ENCODE data around the gene ALOX15. TPM values are rescaled to one million over a fixed set of nuclear protein-coding genes. Genes with fewer than 3 reads are reported as not detected.
"Not testable (repeated sequence)": the region's sequence is repeated elsewhere in the genome, so short reads cannot be mapped to it uniquely, and the experiment has no call there.

ALOX15 gene
- total RNA-seq, 2 experiments from 2014 or later, result not detected

DNA sequence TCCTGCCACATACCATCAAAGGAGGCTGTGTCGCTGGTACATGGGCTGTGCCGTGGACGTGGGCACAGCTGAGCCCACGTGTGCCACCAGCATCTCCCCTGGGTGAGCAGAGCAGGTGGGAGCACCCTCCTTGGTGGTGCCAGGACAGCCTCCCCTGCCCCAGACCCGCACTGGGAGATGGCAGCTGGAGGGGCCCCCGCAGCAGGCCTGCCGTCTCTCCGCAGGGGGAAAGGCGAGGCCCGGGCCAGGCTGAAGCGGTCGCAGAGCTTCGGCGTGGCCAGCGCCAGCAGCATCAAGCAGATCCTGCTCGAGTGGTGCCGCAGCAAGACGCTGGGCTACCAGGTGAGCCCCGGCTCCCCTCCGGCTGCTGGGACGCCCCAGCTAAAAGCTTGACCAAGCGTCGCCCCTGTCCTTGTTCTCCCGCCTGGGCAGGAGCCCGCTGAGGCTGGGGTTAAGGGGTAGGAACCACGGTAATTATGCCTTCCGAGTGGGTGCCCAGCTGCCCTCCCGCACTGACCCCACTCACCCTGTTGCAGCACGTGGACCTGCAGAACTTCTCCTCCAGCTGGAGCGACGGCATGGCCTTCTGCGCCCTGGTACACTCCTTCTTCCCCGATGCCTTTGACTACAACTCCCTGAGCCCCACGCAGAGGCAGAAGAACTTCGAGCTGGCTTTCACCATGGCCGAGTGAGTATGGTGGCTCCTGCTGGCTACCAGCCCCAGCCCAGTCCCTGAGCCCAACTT is 44.7 kb downstream of the ALOX15 start:
- no peak for DNase-seq
- CTCF ChIA-PET, result interaction anchor here (0.7 to 2.3 kb wide), 2 partner anchors 28 to 30 kb away, joined by 3 to 7 read pairs; no protein-coding TSS in a partner anchor
- Mint-ChIP-seq H3K4me1 (ENCODE audit: low read depth) (peaks cover 4% of the 10 kb centered on the region), H3K9me3 (no peaks in the 10 kb centered on the region), H3K4me3 (no peak overlapping the region), H3K27ac (no peak overlapping the region), H3K27me3 (peaks cover 5% of the 10 kb centered on the region), H3K36me3 (no peaks in the 10 kb centered on the region)
- intact Hi-C loops (cut with micrococcal nuclease), result no loop called here
- POLR2A ChIA-PET, result no interaction called here

DNA sequence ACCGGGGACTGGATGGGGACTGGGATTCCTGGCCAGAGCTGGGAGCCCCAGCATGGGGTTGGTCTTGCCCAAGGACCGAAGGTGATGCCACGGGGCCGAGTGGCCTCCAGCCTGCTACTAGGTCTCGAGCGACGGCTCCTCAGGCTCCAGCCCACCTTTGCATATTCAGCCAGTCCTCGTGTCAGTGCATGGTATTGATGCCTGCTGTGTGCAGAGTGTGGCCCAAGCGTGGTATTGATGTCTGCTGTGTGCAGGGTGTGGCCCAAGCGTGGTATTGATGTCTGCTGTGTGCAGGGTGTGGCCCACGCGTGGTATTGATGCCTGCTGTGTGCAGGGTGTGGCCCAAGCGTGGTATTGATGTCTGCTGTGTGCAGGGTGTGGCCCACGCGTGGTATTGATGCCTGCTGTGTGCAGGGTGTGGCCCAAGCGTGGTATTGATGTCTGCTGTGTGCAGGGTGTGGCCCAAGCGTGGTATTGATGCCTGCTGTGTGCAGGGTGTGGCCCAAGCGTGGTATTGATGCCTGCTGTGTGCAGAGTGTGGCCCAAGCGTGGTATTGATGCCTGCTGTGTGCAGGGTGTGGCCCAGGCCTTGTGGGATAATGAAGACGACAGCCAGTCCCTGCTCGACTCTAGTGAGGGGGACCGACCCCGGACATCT is 45.7 kb downstream of the ALOX15 start:
- CTCF ChIA-PET, result interaction anchor here (0.7 to 1.5 kb wide), 3 partner anchors 29 kb away, joined by 3 to 8 read pairs (median 5); no protein-coding TSS in a partner anchor
- H3K4me1 Mint-ChIP-seq (ENCODE audit: low read depth); H3K27me3 Mint-ChIP-seq; POLR2A ChIA-PET; H3K27ac Mint-ChIP-seq; H3K36me3 Mint-ChIP-seq; H3K4me3 Mint-ChIP-seq; intact Hi-C loops (cut with micrococcal nuclease); DNase-seq; H3K9me3 Mint-ChIP-seq: not testable (repeated sequence)

DNA sequence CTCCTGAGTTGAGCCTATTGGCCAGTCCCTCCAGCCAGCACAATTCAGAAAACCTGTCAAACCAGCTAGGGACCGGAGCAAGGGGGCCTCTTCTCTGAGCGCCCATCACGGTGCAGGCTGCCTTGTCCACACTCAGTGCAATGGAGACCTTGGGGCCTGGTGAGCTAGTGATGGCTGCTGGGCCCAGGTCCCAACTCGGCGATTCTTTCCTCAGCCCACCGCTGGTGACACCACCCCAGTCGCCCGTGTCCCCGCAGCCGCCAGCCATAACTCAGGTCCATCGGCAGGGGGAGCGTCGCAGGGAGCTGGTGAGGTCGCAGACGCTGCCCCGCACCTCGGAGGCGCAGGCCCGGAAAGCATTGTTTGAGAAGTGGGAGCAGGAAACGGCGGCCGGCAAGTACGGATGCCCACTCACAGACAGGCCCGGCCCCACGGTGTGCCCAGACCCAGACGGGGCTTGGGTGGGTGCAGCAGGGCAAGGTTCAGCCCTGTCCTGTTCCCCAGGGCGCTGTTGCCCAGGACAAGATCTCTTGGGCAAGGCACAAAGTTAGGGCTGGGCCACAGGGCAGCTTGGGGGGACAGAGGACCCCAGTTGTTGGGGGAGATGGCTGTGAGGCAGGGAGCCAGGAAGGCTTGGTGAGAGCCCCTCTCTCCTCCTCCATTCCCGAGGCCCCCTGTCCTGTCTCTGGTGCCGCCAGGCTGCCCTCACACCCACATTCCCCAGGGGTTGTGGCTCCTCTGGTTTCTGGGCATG is 46.4 kb downstream of the ALOX15 start:
- Mint-ChIP-seq H3K27ac (no peak overlapping the region), H3K4me1 (ENCODE audit: low read depth) (peaks cover 4% of the 10 kb centered on the region), H3K9me3 (no peaks in the 10 kb centered on the region), H3K36me3 (no peaks in the 10 kb centered on the region), H3K27me3 (peaks cover 8% of the 10 kb centered on the region), H3K4me3 (no peak overlapping the region)
- peak; percentile 52 for DNase-seq
- ChIA-PET CTCF (interaction anchor here (0.7 to 1.5 kb wide), 4 partner anchors 9 to 30 kb away, joined by 3 to 8 read pairs (median 4); no protein-coding TSS in a partner anchor), POLR2A (no interaction called here)
- intact Hi-C loops (cut with micrococcal nuclease), result no loop called here

DNA sequence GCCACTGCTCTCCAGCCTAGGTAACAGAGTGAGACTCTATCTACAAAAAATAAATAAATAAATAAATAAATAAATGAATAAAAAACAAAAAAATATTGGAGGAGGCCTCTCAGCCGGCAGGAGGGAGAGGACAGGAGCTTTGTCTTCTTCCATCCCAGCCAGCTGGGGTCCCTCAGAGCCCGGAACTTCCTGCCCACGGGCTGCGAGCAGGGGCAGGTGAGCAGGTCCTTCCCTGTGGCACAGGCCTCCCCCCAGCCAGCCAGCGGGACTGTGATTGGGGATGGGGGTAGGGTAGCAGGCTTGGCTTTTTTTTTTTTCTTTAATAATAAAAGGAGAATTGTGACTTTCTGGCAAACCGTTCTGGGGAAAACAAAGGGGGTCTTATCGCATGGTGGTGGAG is 47.1 kb downstream of the ALOX15 start:
- Mint-ChIP-seq H3K4me3 (no peak overlapping the region), H3K4me1 (ENCODE audit: low read depth) (peaks cover 4% of the 10 kb centered on the region), H3K27ac (no peak overlapping the region), H3K36me3 (no peaks in the 10 kb centered on the region), H3K9me3 (no peaks in the 10 kb centered on the region), H3K27me3 (peaks cover 8% of the 10 kb centered on the region)
- no peak for DNase-seq
- POLR2A ChIA-PET, result no interaction called here
- intact Hi-C loops (cut with micrococcal nuclease), result no loop called here
- CTCF ChIA-PET, result interaction anchor here (1.0 to 1.5 kb wide), 3 partner anchors 8 to 31 kb away, joined by 3 to 8 read pairs (median 5); no protein-coding TSS in a partner anchor

DNA sequence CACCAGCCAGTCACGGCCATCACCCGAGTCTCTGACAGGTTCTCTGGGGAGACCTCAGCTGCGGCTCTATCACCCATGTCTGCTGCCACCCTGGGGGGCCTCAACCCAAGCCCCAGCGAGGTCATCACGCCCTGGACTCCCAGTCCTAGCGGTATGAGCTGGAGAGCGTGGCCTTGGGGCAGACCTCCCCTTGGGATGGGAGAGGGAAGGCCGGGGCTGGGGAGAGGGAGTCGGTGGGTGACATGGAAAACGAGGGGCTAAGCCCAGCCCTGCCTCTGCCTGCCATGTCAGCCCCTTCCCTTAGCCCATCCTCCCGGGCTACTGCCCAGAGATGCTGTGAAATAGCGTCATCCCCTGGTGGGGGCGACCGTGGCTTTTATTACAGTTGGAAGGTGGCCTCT is 48.5 kb downstream of the ALOX15 start:
- CTCF ChIA-PET, result no interaction called here

DNA sequence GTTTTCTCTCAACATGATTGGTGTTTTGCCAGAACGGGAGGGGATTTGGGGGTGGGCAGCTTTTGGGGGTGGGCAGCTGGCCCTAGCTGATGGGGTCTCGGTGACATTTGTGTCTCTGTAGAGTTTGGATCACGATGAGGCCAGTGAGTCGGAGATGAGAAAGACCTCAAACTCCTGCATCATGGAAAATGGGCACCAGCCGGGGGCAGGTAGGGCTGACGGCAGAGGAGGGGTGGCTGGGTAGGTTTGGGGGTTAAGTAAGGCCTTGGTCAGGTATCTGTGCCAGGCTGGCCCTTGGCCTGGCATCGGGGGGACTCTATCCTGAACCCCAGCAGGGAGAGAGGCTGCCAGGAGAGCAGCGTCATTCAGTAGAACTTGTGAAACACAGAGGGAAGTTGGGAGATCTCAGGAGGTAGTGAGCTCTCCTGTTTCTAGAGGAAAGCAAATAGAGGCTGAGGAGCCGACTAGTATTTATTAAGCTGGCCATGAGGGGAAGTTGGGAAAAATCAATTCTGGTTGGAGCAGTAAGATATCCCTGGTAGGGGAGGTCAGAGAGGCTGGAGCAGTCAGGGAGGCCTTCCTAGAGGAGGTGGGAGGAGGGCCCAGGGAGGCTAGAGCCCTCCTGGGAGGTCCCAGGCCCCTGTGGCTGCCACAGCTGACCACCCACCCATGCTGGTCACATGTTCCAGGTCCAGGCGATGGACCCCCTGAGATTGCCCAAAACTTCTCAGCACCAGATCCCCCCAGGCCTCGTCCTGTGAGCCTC is 49.1 kb downstream of the ALOX15 start:
- H3K27me3 Mint-ChIP-seq, result peaks cover 8% of the 10 kb centered on the region
- no peak overlapping the region for H3K4me3 Mint-ChIP-seq
- peaks cover 4% of the 10 kb centered on the region for H3K4me1 Mint-ChIP-seq (ENCODE audit: low read depth)
- no peaks in the 10 kb centered on the region for H3K9me3 Mint-ChIP-seq
- ChIA-PET CTCF (interaction anchor here (1.0 kb wide), 1 partner anchor 55 kb away, joined by 3 read pairs; no protein-coding TSS in a partner anchor), POLR2A (no interaction called here)
- no peak overlapping the region for H3K27ac Mint-ChIP-seq
- DNase-seq, result no peak
- H3K36me3 Mint-ChIP-seq, result no peaks in the 10 kb centered on the region
- intact Hi-C loops (cut with micrococcal nuclease), result no loop called here

More for the DNA sequence above, 48.5 kb downstream of the ALOX15 start:
- Mint-ChIP-seq H3K9me3 (no peaks in the 10 kb centered on the region), H3K27ac (no peak overlapping the region), H3K27me3 (peaks cover 8% of the 10 kb centered on the region), H3K4me3 (no peak overlapping the region), H3K4me1 (ENCODE audit: low read depth) (peaks cover 4% of the 10 kb centered on the region), H3K36me3 (no peaks in the 10 kb centered on the region)
- intact Hi-C loops (cut with micrococcal nuclease), result no loop called here
- POLR2A ChIA-PET, result no interaction called here
- DNase-seq, result no peak

DNA sequence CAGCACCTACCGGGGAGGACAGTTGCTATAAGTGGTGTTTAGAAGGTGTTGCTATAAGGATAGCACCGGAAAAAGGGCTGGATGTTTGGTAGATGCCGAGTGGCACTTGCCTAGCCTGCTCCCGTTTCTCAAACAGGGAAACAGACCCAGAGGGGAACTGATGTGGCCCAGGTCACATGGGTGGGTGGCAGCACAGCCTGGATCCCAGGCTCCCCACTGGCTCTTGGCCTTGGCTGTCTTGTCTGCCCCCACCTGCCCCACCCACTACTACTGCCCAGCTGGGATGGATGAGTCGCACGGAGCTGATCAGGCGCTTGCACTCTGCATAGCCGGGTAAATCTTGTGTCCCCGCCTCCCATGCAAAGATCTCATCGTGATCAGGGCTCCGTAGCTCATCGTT is 49.9 kb downstream of the ALOX15 start:
- CTCF ChIA-PET, result interaction anchor here (1.0 kb wide), 1 partner anchor 56 kb away, joined by 3 read pairs; no protein-coding TSS in a partner anchor

DNA sequence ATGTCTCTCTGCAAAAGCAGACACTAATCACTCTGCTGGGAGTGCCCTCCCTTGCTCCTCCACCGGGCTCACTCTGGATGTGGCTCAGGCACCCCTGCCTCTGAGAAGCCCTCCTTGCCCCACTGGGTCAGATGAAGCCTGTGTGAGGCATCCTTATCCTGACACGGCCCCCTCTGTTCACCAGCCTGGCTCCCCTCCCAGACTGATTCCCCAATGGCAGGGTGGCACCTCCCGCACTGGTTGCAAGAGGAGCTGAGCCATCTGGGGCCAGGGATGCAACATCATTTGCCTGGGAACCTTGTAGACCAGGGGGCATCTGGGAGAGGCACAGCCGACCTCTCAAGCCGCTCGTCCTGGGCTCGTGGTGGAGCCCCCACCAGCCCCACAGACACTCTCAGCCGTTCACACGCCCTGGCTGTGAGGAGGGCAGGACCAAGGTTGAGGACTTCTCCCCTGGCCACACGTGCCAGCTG is 50.5 kb downstream of the ALOX15 start:
- H3K27me3 Mint-ChIP-seq, result peaks cover 15% of the 10 kb centered on the region
- ChIA-PET CTCF (interaction anchor here (1.0 kb wide), 1 partner anchor 57 kb away, joined by 3 read pairs; no protein-coding TSS in a partner anchor), POLR2A (no interaction called here)
- no peak overlapping the region for H3K27ac Mint-ChIP-seq
- no peak for DNase-seq
- intact Hi-C loops (cut with micrococcal nuclease), result no loop called here
- H3K4me3 Mint-ChIP-seq, result no peak overlapping the region
- no peaks in the 10 kb centered on the region for H3K9me3 Mint-ChIP-seq
- H3K36me3 Mint-ChIP-seq, result no peaks in the 10 kb centered on the region
- peaks cover 4% of the 10 kb centered on the region for H3K4me1 Mint-ChIP-seq (ENCODE audit: low read depth)

More for the DNA sequence above, 49.9 kb downstream of the ALOX15 start:
- intact Hi-C loops (cut with micrococcal nuclease), result no loop called here
- no peak overlapping the region for H3K4me3 Mint-ChIP-seq
- no peak for DNase-seq
- H3K9me3 Mint-ChIP-seq, result no peaks in the 10 kb centered on the region
- POLR2A ChIA-PET, result no interaction called here
- peaks cover 10% of the 10 kb centered on the region for H3K27me3 Mint-ChIP-seq
- peaks cover 4% of the 10 kb centered on the region for H3K4me1 Mint-ChIP-seq (ENCODE audit: low read depth)
- H3K27ac Mint-ChIP-seq, result no peak overlapping the region
- H3K36me3 Mint-ChIP-seq, result no peaks in the 10 kb centered on the region

DNA sequence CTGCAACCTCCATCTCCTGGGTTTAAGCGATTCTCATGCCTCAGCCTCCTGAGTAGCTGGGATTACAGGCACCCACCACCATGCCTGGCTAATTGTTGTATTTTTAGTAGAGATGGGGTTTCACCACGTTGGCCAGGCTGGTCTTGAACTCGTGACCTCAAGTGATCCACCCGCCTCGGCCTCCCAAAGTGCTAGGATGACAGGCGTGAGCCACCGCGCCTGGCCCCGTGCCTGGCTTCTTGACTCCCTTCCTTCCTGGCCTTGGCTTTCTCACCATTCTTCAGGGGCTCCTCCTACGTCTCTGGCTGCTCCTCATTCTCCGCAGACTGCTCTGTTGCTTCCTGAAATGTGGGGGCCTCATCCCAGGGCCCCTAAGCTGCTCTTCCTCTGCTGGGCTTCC is 51.4 kb downstream of the ALOX15 start:
- H3K9me3 Mint-ChIP-seq; intact Hi-C loops (cut with micrococcal nuclease); H3K4me1 Mint-ChIP-seq (ENCODE audit: low read depth); DNase-seq; H3K27ac Mint-ChIP-seq; H3K36me3 Mint-ChIP-seq; H3K4me3 Mint-ChIP-seq; POLR2A ChIA-PET: not testable (repeated sequence)
- CTCF ChIA-PET, result interaction anchor here (0.7 to 1.2 kb wide), 2 partner anchors 16 to 23 kb away, joined by 3 read pairs; no protein-coding TSS in a partner anchor
- peaks cover 23% of the 10 kb centered on the region for H3K27me3 Mint-ChIP-seq

DNA sequence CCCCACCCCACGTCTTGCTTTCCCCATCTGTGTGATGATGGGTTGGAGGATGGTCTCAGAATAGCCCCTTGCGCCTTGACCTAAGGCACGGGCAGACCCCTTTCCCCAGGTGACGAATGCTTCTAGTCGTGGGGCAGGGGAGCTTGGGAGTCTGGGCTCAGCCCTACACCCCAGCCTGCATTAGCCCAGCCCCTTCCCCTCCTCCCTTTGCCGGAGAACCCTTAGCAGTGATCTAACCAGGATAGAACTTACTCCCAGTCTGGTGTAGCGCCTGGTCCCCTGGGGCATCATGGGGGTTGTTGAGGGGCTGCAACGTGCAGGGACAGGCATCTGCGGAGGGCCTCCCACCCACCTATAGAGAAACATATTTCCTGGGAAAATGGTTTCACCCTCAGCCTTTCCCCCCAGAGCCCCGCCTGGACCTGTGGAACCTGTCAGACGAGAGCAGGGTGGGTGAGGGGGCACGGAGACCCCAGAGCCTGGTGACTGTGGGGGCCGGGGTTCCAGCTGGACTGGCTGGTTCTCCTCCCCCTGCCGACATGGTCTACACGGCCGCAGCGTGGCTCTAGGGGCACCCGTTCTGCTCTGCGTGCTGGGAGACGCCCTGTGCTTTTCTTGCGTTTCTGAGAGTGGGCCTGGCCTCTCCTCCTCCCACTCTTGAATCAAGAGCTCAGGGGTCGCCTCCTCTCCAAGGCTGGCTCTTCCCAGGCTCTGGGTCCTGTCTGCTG is 52.4 kb downstream of the ALOX15 start:
- Mint-ChIP-seq H3K27me3 (peaks cover 23% of the 10 kb centered on the region), H3K9me3 (no peaks in the 10 kb centered on the region), H3K4me3 (no peak overlapping the region), H3K4me1 (ENCODE audit: low read depth) (peaks cover 3% of the 10 kb centered on the region), H3K36me3 (no peaks in the 10 kb centered on the region), H3K27ac (no peak overlapping the region)
- intact Hi-C loops (cut with micrococcal nuclease), result no loop called here
- DNase-seq, result no peak
- POLR2A ChIA-PET, result no interaction called here
- CTCF ChIA-PET, result interaction anchor here (1.2 to 3.0 kb wide), 2 partner anchors 22 kb away, joined by 3 to 14 read pairs; no protein-coding TSS in a partner anchor

DNA sequence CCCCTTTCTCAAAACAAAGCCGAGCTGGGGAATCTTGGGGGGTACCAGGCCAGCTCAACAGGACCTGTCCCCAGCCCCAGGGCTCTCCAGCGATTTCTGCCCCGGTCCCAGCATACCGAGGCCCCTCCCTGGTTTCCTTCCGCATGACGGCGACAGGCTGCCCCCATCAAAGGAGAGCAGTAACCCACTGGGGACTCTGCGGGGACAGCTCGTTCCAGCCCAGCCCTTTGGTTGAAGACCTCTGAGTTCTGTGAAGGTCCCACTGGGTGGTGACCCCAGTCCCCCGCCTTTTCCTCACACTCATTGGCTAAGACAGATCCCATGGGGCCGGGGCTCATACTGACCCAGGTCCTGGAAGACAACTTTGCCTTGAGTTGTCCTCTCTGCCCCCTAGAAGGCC is 53.1 kb downstream of the ALOX15 start:
- DNase-seq, result no peak
- Mint-ChIP-seq H3K4me1 (ENCODE audit: low read depth) (peaks cover 6% of the 10 kb centered on the region), H3K27ac (no peak overlapping the region), H3K36me3 (no peaks in the 10 kb centered on the region), H3K4me3 (no peak overlapping the region), H3K9me3 (no peaks in the 10 kb centered on the region), H3K27me3 (peaks cover 29% of the 10 kb centered on the region)
- ChIA-PET POLR2A (no interaction called here), CTCF (interaction anchor here (3.0 kb wide), 1 partner anchor 21 kb away, joined by 14 read pairs; no protein-coding TSS in a partner anchor)
- intact Hi-C loops (cut with micrococcal nuclease), result no loop called here

All from activated CD4-positive, alpha-beta memory T cell treated with anti-CD3 and anti-CD28 coated beads for 36 hours (primary cell).